MM.1S (cell line): ENCODE results near the gene PSME2.

Experiments used
- DNase-seq: peaks from one replicate; pipeline ENCODE4 v3.0.0-alpha.2; 2015
- H2AFZ ChIP-seq: fragments of 300-600 bp; sonication (generic); 2 replicates; pipeline ENCODE4 v1.6.0; 2016; ENCODE audit warnings: antibody characterized with exemption, low read length
- H3F3A ChIP-seq: fragments of 300-600 bp; sonication (generic); 2 replicates; pipeline ENCODE4 v1.6.1; 2016; ENCODE audit warnings: mild to moderate bottlenecking, antibody characterized with exemption, low read length, moderate library complexity, mixed read lengths; ENCODE audit not compliant: insufficient read depth
- H3K27ac ChIP-seq: fragments of 300-600 bp; sonication (generic); 2 replicates; pipeline ENCODE4 v1.5.1; 2016; ENCODE audit warnings: mild to moderate bottlenecking, low read length
- H3K27me3 ChIP-seq: fragments of 300-600 bp; sonication (generic); replicated peaks from 2 replicates; pipeline ENCODE4 v1.6.0; 2016; ENCODE audit warnings: low read length; ENCODE audit not compliant: insufficient read depth
- H3K36me3 ChIP-seq: fragments of 300-600 bp; sonication (generic); replicated peaks from 2 replicates; pipeline ENCODE4 v1.6.1; 2016; ENCODE audit warnings: mild to moderate bottlenecking, low read length, mixed read lengths; ENCODE audit not compliant: insufficient read depth
- H3K4me1 ChIP-seq: fragments of 300-600 bp; sonication (generic); 2 replicates; pipeline ENCODE4 v1.6.1; 2016; ENCODE audit warnings: low read length, mixed read lengths
- H3K4me2 ChIP-seq: fragments of 300-600 bp; sonication (generic); 2 replicates; pipeline ENCODE4 v1.6.0; 2016; ENCODE audit warnings: low read depth, low read length
- H3K4me3 ChIP-seq: fragments of 300-600 bp; sonication (generic); 2 replicates; pipeline ENCODE4 v1.5.1; 2016; ENCODE audit warnings: low read length, mixed read lengths
- H3K79me2 ChIP-seq: fragments of 300-600 bp; sonication (generic); 2 replicates; pipeline ENCODE4 v1.6.1; 2016; ENCODE audit warnings: mixed run types, low read length, mixed read lengths
- H3K9ac ChIP-seq: fragments of 300-600 bp; sonication (generic); 2 replicates; pipeline ENCODE4 v1.6.1; 2016; ENCODE audit warnings: low read length, mixed read lengths
- H3K9me2 ChIP-seq: fragments of 300-600 bp; sonication (generic); replicated peaks from 2 replicates; pipeline ENCODE4 v1.6.1; 2016; ENCODE audit warnings: mild to moderate bottlenecking, low read length, mixed read lengths; ENCODE audit not compliant: insufficient read depth
- H3K9me3 ChIP-seq: fragments of 300-600 bp; sonication (generic); replicated peaks from 2 replicates; pipeline ENCODE4 v1.6.1; 2016; ENCODE audit warnings: mild to moderate bottlenecking, low read length, mixed read lengths; ENCODE audit not compliant: insufficient read depth
- H4K20me1 ChIP-seq: fragments of 300-600 bp; sonication (generic); 2 replicates; pipeline ENCODE4 v1.6.1; 2016; ENCODE audit warnings: mild to moderate bottlenecking, low read length, moderate library complexity, mixed read lengths; ENCODE audit not compliant: insufficient read depth
- EZH2 ChIP-seq: fragments of 300-600 bp; sonication (generic); optimal IDR thresholded peaks from 2 replicates; pipeline ENCODE3; 2017; ENCODE audit warnings: low read depth, mild to moderate bottlenecking, antibody characterized with exemption, low read length, mixed read lengths
- EZH2phosphoT487 ChIP-seq: fragments of 300-600 bp; sonication (generic); IDR thresholded peaks from 2 replicates; pipeline ENCODE4 v1.6.1; 2018; ENCODE audit warnings: antibody characterized with exemption, low read length
- TF ChIP-seq, protein P1 (sequence below): fragments of 300-600 bp; sonication (generic); IDR thresholded peaks from 2 replicates; pipeline ENCODE4 v1.5.1; 2016; ENCODE audit warnings: antibody characterized with exemption, low read length, mixed read lengths

PSME2 gene

DNA sequence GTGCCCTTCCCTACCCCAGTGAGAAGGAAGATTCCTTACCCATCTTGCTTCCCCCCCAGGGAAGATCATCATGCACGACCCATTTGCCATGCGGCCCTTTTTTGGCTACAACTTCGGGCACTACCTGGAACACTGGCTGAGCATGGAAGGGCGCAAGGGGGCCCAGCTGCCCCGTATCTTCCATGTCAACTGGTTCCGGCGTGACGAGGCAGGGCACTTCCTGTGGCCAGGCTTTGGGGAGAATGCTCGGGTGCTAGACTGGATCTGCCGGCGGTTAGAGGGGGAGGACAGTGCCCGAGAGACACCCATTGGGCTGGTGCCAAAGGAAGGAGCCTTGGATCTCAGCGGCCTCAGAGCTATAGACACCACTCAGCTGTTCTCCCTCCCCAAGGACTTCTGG, 43.0 kb downstream of the PSME2 start:
- H3K36me3 ChIP-seq, result no peaks in the 10 kb centered on the region
- TF ChIP-seq, protein P1, sequence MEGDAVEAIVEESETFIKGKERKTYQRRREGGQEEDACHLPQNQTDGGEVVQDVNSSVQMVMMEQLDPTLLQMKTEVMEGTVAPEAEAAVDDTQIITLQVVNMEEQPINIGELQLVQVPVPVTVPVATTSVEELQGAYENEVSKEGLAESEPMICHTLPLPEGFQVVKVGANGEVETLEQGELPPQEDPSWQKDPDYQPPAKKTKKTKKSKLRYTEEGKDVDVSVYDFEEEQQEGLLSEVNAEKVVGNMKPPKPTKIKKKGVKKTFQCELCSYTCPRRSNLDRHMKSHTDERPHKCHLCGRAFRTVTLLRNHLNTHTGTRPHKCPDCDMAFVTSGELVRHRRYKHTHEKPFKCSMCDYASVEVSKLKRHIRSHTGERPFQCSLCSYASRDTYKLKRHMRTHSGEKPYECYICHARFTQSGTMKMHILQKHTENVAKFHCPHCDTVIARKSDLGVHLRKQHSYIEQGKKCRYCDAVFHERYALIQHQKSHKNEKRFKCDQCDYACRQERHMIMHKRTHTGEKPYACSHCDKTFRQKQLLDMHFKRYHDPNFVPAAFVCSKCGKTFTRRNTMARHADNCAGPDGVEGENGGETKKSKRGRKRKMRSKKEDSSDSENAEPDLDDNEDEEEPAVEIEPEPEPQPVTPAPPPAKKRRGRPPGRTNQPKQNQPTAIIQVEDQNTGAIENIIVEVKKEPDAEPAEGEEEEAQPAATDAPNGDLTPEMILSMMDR, result no peak
- DNase-seq, result no peak

DNA sequence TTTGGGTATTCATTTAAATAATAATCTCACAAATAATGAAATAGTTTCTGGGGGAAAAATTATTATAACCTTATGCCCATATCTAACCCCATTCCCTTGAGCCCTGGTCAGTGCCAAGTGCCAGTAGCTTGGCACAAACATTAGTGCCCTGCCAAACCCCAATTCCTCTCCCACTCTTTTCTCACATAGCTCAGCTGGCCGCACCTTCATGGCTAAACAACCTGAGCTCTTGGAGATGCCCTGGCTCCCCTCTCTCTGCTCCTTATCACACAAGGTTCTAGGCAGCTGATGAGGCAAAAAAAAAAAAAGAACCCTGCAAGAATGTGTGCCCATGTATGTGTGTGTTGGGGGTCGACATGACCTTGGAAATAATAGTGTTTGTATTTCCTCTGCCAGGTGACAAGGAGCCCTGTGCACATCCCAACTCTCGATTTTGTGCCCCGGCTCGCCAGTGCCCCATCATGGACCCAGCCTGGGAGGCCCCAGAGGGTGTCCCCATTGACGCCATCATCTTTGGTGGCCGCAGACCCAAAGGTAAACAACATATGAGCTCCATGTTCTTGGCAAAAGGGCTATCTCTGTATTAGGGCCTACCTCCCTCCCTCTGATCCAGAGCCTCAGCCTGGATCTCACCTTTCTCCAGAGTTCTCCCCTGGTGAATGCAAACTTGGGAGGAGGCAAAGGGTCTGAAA, 43.9 kb downstream of the PSME2 start:
- H3K9me3 ChIP-seq, result no peaks in the 10 kb centered on the region
- no peak overlapping the region for H2AFZ ChIP-seq
- no peak overlapping the region for H3K4me2 ChIP-seq
- TF ChIP-seq EZH2, result no peak
- no peak for TF ChIP-seq EZH2phosphoT487
- TF ChIP-seq, protein P1, result no peak
- H3F3A ChIP-seq, result no peaks in the 10 kb centered on the region
- H3K27me3 ChIP-seq, result no peaks in the 10 kb centered on the region
- no peaks in the 10 kb centered on the region for H3K79me2 ChIP-seq
- DNase-seq, result no peak
- H3K4me1 ChIP-seq, result no peaks in the 10 kb centered on the region
- no peak overlapping the region for H3K4me3 ChIP-seq
- H3K27ac ChIP-seq, result no peak overlapping the region
- no peak overlapping the region for H3K9ac ChIP-seq
- no peaks in the 10 kb centered on the region for H4K20me1 ChIP-seq
- no peaks in the 10 kb centered on the region for H3K9me2 ChIP-seq
- no peaks in the 10 kb centered on the region for H3K36me3 ChIP-seq

More for the DNA sequence above, 43.0 kb downstream of the PSME2 start:
- Histone ChIP-seq H3K4me3 (no peak overlapping the region), H4K20me1 (no peaks in the 10 kb centered on the region), H3K4me2 (no peak overlapping the region), H3K27ac (no peak overlapping the region), H2AFZ (no peak overlapping the region), H3K79me2 (no peaks in the 10 kb centered on the region), H3K4me1 (no peaks in the 10 kb centered on the region), H3K9me3 (no peaks in the 10 kb centered on the region), H3K9ac (no peak overlapping the region), H3K27me3 (no peaks in the 10 kb centered on the region), H3F3A (no peaks in the 10 kb centered on the region), H3K9me2 (no peaks in the 10 kb centered on the region)

DNA sequence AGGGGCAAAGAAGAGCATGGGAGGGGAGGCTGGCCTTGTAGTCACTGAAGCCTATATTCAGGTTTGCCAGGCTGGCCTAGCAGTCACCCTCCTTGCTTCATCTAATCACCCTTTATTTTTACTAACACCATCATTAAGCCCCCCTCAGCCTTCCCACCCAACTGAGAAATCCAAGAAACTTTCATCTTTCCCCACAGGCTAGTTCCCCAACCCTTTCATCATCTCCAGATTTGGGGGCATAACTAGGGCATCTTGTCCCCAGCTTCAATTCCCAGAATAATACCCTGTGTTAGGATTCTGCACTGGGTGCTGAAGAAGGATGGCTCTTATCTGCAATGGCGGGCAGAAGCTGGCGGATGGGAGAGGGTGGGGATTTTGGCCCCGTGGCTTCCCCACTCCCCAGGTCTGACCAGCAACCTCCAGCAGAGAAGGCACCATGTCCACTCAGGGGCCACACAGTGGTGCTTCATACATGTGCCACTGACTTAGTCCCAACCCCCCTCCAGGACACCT, 45.4 kb downstream of the PSME2 start:
- H3K4me2 ChIP-seq, result no peak overlapping the region
- no peak for DNase-seq
- no peaks in the 10 kb centered on the region for H4K20me1 ChIP-seq
- no peaks in the 10 kb centered on the region for H3K4me1 ChIP-seq
- TF ChIP-seq EZH2, result no peak
- H3K9me2 ChIP-seq, result no peaks in the 10 kb centered on the region
- no peaks in the 10 kb centered on the region for H3K9me3 ChIP-seq
- H3K27me3 ChIP-seq, result no peaks in the 10 kb centered on the region
- H3K9ac ChIP-seq, result no peak overlapping the region
- H3K27ac ChIP-seq, result no peak overlapping the region
- H3K79me2 ChIP-seq, result no peaks in the 10 kb centered on the region
- H3F3A ChIP-seq, result no peaks in the 10 kb centered on the region
- H3K4me3 ChIP-seq, result no peak overlapping the region
- H2AFZ ChIP-seq, result no peak overlapping the region
- H3K36me3 ChIP-seq, result no peaks in the 10 kb centered on the region

DNA sequence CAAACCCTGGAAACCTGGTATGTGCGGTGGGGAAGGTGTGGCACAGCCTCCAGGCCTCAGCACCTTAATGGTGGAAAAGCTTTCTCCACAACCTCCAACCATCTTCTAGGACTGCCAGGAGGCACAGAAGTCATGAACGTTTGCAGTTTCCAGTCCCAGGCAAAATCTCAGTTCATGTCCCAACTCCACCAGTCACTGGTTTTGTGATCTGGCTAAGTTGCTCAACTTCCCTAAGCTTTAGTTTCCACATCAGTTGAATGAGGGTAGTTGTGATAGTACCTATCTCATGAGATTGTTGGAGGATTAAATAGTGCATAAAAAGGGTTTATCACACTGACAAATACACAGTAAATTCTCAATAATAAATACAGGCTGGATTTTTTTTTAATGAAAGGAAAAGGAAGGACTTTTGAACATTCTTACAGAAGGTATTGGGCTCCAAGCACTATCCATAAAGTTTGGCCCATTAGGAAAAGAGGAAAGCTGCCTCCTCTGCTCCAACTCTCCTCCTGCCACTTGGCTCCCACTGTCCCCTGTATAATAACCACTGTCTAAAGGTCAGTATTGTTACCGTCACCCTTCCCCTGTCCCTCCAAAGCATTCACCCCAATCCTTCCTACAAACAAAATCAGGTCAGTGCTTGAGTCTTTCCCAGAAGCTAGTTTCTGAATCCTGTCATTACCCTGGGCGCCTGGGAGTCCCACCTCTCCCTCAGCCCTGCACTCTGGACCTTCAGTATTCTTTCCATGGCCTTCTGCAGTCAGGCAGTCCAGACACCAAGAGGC, 46.0 kb downstream of the PSME2 start:
- DNase-seq, result no peak
- Histone ChIP-seq H3K4me2 (no peak overlapping the region), H3K79me2 (no peaks in the 10 kb centered on the region), H3K27me3 (no peaks in the 10 kb centered on the region), H3K4me1 (no peaks in the 10 kb centered on the region), H3F3A (no peaks in the 10 kb centered on the region), H4K20me1 (no peaks in the 10 kb centered on the region), H3K36me3 (no peaks in the 10 kb centered on the region), H3K9ac (no peak overlapping the region), H3K9me3 (no peaks in the 10 kb centered on the region), H3K4me3 (no peak overlapping the region), H2AFZ (no peak overlapping the region), H3K27ac (no peak overlapping the region), H3K9me2 (no peaks in the 10 kb centered on the region)
- TF ChIP-seq, protein P1, result no peak
- TF ChIP-seq EZH2phosphoT487 (no peak), EZH2 (no peak)
